AG20443 (cell line): ENCODE results near the gene TREH.

Experiments used
- DNase-seq: peaks from one replicate; pipeline ENCODE4 v3.0.0; 2012; ENCODE audit warnings: low spot score, mixed read lengths

The TREH gene

GRCh38 chr11:118646393-118646792 is 33.1 kb downstream of the TREH start:
- no peak for DNase-seq

GRCh38 chr11:118645066-118645715 is 34.3 kb downstream of the TREH start:
- DNase-seq = no peak

GRCh38 chr11:118644496-118644895 is 35.0 kb downstream of the TREH start:
- DNase-seq = no peak

- DNase-seq = no peak
Measured at GRCh38 chr11:118643995-118644345, 35.5 kb downstream of the TREH start.

GRCh38 chr11:118643142-118643994 is 36.1 kb downstream of the TREH start:
- DNase-seq = no peak

GRCh38 chr11:118641397-118642019 is 37.9 kb downstream of the TREH start:
- DNase-seq = no peak

- DNase-seq = no peak
Measured at GRCh38 chr11:118640332-118641154, 38.9 kb downstream of the TREH start.

- DNase-seq = no peak
Measured at GRCh38 chr11:118639899-118640298, 39.6 kb downstream of the TREH start.

- DNase-seq = no peak
Measured at GRCh38 chr11:118638726-118639125, 40.7 kb downstream of the TREH start.

- DNase-seq = no peak
Measured at GRCh38 chr11:118636569-118637290, 42.7 kb downstream of the TREH start.

- DNase-seq = no peak
Measured at GRCh38 chr11:118635642-118636041, 43.8 kb downstream of the TREH start.

- no peak for DNase-seq
Measured at GRCh38 chr11:118635237-118635591, 44.2 kb downstream of the TREH start.

- peak; percentile 44 for DNase-seq
Measured at GRCh38 chr11:118634431-118635236, 44.8 kb downstream of the TREH start.

GRCh38 chr11:118633979-118634378 is 45.5 kb downstream of the TREH start:
- DNase-seq = peak; percentile 62

GRCh38 chr11:118633319-118633690 is 46.1 kb downstream of the TREH start:
- DNase-seq = no peak

GRCh38 chr11:118632577-118633318 is 46.7 kb downstream of the TREH start:
- DNase-seq = no peak

GRCh38 chr11:118631142-118631909 is 48.1 kb downstream of the TREH start:
- no peak for DNase-seq

GRCh38 chr11:118629761-118630661 is 49.4 kb downstream of the TREH start:
- no peak for DNase-seq
